H1 (cell line): ENCODE measurements around the gene TMPRSS4. TPM values are rescaled to one million over a fixed set of nuclear protein-coding genes. Genes with fewer than 3 reads are reported as not detected.

ENCODE experiments used
- CTCF ChIA-PET: fragments of 300-600 bp; sonication (Branson Sonifier 250); formaldehyde crosslinking; loops from one replicate; lab custom pipeline; 2021; ENCODE audit not compliant: partially characterized antibody; lab: Charles Lee
- POLR2A ChIA-PET: fragments of 300-600 bp; sonication (Branson Sonifier 250); formaldehyde crosslinking; loops from one replicate; lab custom pipeline; 2021; ENCODE audit warnings: inconsistent platforms; ENCODE audit not compliant: partially characterized antibody; lab: Charles Lee
- DNase-seq, 2 experiments: peaks; one replicate each; pipeline versions ENCODE4 v3.0.0 to v3.0.0-alpha.2; 2010 to 2022; ENCODE audit warnings: low spot score in 2 of 2, low read depth in 1 of 2, mixed read lengths in 1 of 2
- FAIRE-seq: peaks from 2 replicates; lab custom pipeline; 2011; peaks lifted over from hg19 to GRCh38; lab: Jason Lieb, UNC
- H2AFZ ChIP-seq: 2 replicates; pipeline ENCODE4 v1.8.1; 2012; ENCODE audit warnings: low read length, inconsistent platforms
- H2AK5ac ChIP-seq: 2 replicates; pipeline ENCODE4 v1.6.1; 2013; ENCODE audit warnings: low read depth, low read length
- H2BK120ac ChIP-seq: replicated peaks from 2 replicates; pipeline ENCODE3; 2013; ENCODE audit warnings: low read depth, low read length, inconsistent platforms
- H2BK12ac ChIP-seq: 2 replicates; pipeline ENCODE4 v1.6.1; 2013; ENCODE audit warnings: low read depth, low read length
- H2BK15ac ChIP-seq: 2 replicates; pipeline ENCODE4 v1.6.1; 2013; ENCODE audit warnings: low read length
- H2BK20ac ChIP-seq: 2 replicates; pipeline ENCODE4 v1.6.1; 2013; ENCODE audit warnings: low read length
- H2BK5ac ChIP-seq: 2 replicates; pipeline ENCODE4 v1.6.1; 2013; ENCODE audit warnings: low read depth, low read length
- H3K14ac ChIP-seq: 2 replicates; pipeline ENCODE4 v1.6.1; 2013; ENCODE audit warnings: inconsistent platforms; ENCODE audit not compliant: insufficient read length
- H3K18ac ChIP-seq: 2 replicates; pipeline ENCODE4 v1.6.1; 2013; ENCODE audit warnings: low read length; ENCODE audit errors: extremely low read depth
- H3K23ac ChIP-seq: 2 replicates; pipeline ENCODE4 v1.6.1; 2013; ENCODE audit warnings: inconsistent platforms; ENCODE audit not compliant: insufficient read length
- H3K23me2 ChIP-seq: 2 replicates; pipeline ENCODE4 v1.6.1; 2013; ENCODE audit warnings: low read depth, low read length
- H3K27ac ChIP-seq: 2 replicates; pipeline ENCODE4 v1.6.1; 2011; ENCODE audit warnings: low read depth, low read length, inconsistent platforms
- H3K27me3 ChIP-seq, 4 experiments: replicated peaks in 1 of 4; 1 replicate in 1 of 4; 2 replicates in 3 of 4; pipeline versions ENCODE4 v1.6.1 to v1.8.1; 2011 to 2013; ENCODE audit warnings: low read length in 3 of 4, mild to moderate bottlenecking in 3 of 4, inconsistent platforms in 2 of 4, mixed read lengths in 2 of 4, moderate library complexity in 1 of 4; ENCODE audit not compliant: control insufficient read depth in 3 of 4, insufficient read depth in 3 of 4; ENCODE audit errors: extremely low read depth in 1 of 4
- H3K36me3 ChIP-seq, 4 experiments: 2 replicates each; pipeline versions ENCODE4 v1.6.1 to v1.8.1; 2011 to 2013; ENCODE audit warnings: mild to moderate bottlenecking in 4 of 4, low read length in 3 of 4, moderate library complexity in 2 of 4, control low read depth in 1 of 4, inconsistent platforms in 1 of 4; ENCODE audit not compliant: insufficient read depth in 4 of 4, control insufficient read depth in 2 of 4
- H3K4ac ChIP-seq: replicated peaks from 2 replicates; pipeline ENCODE3; 2013; ENCODE audit warnings: low read length, low read depth, mixed read lengths, inconsistent platforms; ENCODE audit not compliant: insufficient read length
- H3K4me1 ChIP-seq, 4 experiments: replicated peaks in 1 of 4; 1 replicate in 1 of 4; 2 replicates in 3 of 4; pipeline versions ENCODE4 v1.6.1 to v1.8.1; 2011 to 2013; ENCODE audit warnings: low read length in 3 of 4, inconsistent platforms in 2 of 4, mixed read lengths in 1 of 4; ENCODE audit not compliant: insufficient read depth in 4 of 4, control insufficient read depth in 3 of 4
- H3K4me2 ChIP-seq, 2 experiments: 2 replicates each; pipeline versions ENCODE4 v1.6.1 to v1.8.1; 2011 to 2013; ENCODE audit warnings: low read depth in 2 of 2, low read length in 2 of 2, control low read depth in 1 of 2, inconsistent platforms in 1 of 2, mild to moderate bottlenecking in 1 of 2; ENCODE audit not compliant: insufficient read depth in 1 of 2
- H3K4me3 ChIP-seq, 4 experiments: fragments of 200-600, 300-600 bp in 1 of 4; sonication (generic), shearing (Covaris generic), sonication (Bioruptor Twin) in 1 of 4; 2 replicates each; pipeline versions ENCODE4 v1.5.1 to v1.8.1; 2011 to 2016; ENCODE audit warnings: low read length in 4 of 4, low read depth in 3 of 4, control low read depth in 2 of 4, inconsistent platforms in 2 of 4, mild to moderate bottlenecking in 2 of 4, mixed read lengths in 1 of 4, moderate library complexity in 1 of 4; ENCODE audit not compliant: insufficient read depth in 2 of 4; ENCODE audit errors: extremely low read depth in 1 of 4
- H3K56ac ChIP-seq: replicated peaks from 2 replicates; pipeline ENCODE3; 2013; ENCODE audit warnings: low read depth, mild to moderate bottlenecking, mixed read lengths, low read length, inconsistent platforms; ENCODE audit not compliant: insufficient read length
- H3K79me1 ChIP-seq: 2 replicates; pipeline ENCODE4 v1.6.1; 2013; ENCODE audit warnings: low read depth, low read length, control low read depth
- H3K79me2 ChIP-seq, 2 experiments: 2 replicates each; pipeline versions ENCODE4 v1.6.1 to v1.8.1; 2012 to 2013; ENCODE audit warnings: low read length in 2 of 2, mild to moderate bottlenecking in 2 of 2, inconsistent platforms in 1 of 2; ENCODE audit not compliant: insufficient read depth in 2 of 2, control insufficient read depth in 1 of 2
- H3K9ac ChIP-seq, 4 experiments: replicated peaks in 1 of 4; 1 replicate in 1 of 4; 2 replicates in 3 of 4; pipeline versions ENCODE4 v1.6.1 to v1.8.1; 2011 to 2013; ENCODE audit warnings: low read depth in 3 of 4, low read length in 3 of 4, control low read depth in 2 of 4, mild to moderate bottlenecking in 2 of 4, moderate library complexity in 2 of 4, inconsistent platforms in 1 of 4; ENCODE audit errors: extremely low read depth in 1 of 4
- H3K9me3 ChIP-seq, 2 experiments: 2 replicates each; pipeline versions ENCODE4 v1.6.1 to v1.8.1; 2012 to 2013; ENCODE audit warnings: mild to moderate bottlenecking in 2 of 2, moderate library complexity in 2 of 2, control low read depth in 1 of 2, inconsistent platforms in 1 of 2, low read depth in 1 of 2, low read length in 1 of 2, mixed read lengths in 1 of 2; ENCODE audit not compliant: insufficient read depth in 2 of 2
- H4K20me1 ChIP-seq, 2 experiments: replicated peaks in 1 of 2; 2 replicates each; pipeline versions ENCODE3 to v1.8.1; 2011 to 2013; ENCODE audit warnings: inconsistent platforms in 2 of 2, low read length in 2 of 2, mild to moderate bottlenecking in 1 of 2; ENCODE audit not compliant: insufficient read depth in 2 of 2, control insufficient read depth in 1 of 2
- H4K5ac ChIP-seq: 2 replicates; pipeline ENCODE4 v1.6.1; 2013; ENCODE audit warnings: low read length, low read depth, mixed read lengths, inconsistent platforms; ENCODE audit not compliant: insufficient read length
- H4K8ac ChIP-seq: 2 replicates; pipeline ENCODE4 v1.8.0; 2013; ENCODE audit warnings: mild to moderate bottlenecking, moderate library complexity, low read length, inconsistent platforms; ENCODE audit not compliant: insufficient read depth; ENCODE audit errors: extremely low read depth
- H4K91ac ChIP-seq: replicated peaks from 2 replicates; pipeline ENCODE3; 2013; ENCODE audit warnings: low read length, mixed read lengths, inconsistent platforms; ENCODE audit not compliant: insufficient read length
- SRF ChIP-seq: IDR thresholded peaks from 2 replicates; pipeline ENCODE4 v1.6.1; 2011; ENCODE audit warnings: mild to moderate bottlenecking, low read depth, low read length, moderate library complexity
- WGBS, 2 experiments: shearing (Covaris generic) in 1 of 2; methylation state at CpG; one replicate each; pipeline versions ENCODE4 v1.1.6 to v1.1.7; 2013 to 2015; ENCODE audit warnings: low lambda C conversion rate in 2 of 2, mixed read lengths in 2 of 2, inconsistent platforms in 1 of 2, low coverage in 1 of 2, missing lambda C conversion rate in 1 of 2; ENCODE audit not compliant: insufficient replicate concordance in 2 of 2, insufficient coverage in 1 of 2, insufficient read length in 1 of 2; ENCODE audit errors: extremely low coverage in 1 of 2, missing lambda C conversion rate in 1 of 2; 5-methylcytosine and 5-hydroxymethylcytosine counted together
- polyA plus RNA-seq, 7 experiments: library from polyadenylated mRNA; depleted of rRNA in 3 of 7; stranded (reverse) in 5 of 7; unstranded in 2 of 7; fragments of >200 nt in 5 of 7; fragments of 200-250 nt in 2 of 7; gene quantifications; 1 replicate in 5 of 7; 2 replicates in 1 of 7; 4 replicates in 1 of 7; pipeline versions ENCODE4 v1.2.1 to v1.2.3, GENCODE V29; 2011 to 2013; ENCODE audit warnings: missing spikeins in 2 of 7, mixed read lengths in 2 of 7
- total RNA-seq: library from RNA; stranded (reverse); fragmentation: NEBNext Ultra II Directional; extraction: Animal tissue kit (Norgen Biotek cat#: 25700); gene quantifications from 2 replicates; pipeline ENCODE4 v1.2.1, GENCODE V29; 2021

TMPRSS4 gene
- total and polyA plus RNA-seq, 2 of the 8 experiments (the other 6 are each of a cell fraction or from before 2014, with no cell fraction given), result 0.11 to 0.58 TPM

GRCh38 chr11:118098996-118099837 lies 22.3 kb downstream of the TMPRSS4 start:
- Histone ChIP-seq H3K14ac (no peak overlapping the region), H3K27me3 (no peaks in the 10 kb centered on the region; a peak in 1 of 7 replicates), H4K8ac (no peak overlapping the region), H4K91ac (no peak overlapping the region), H3K4ac (no peak overlapping the region), H3K18ac (no peak overlapping the region), H3K79me1 (no peaks in the 10 kb centered on the region), H2BK5ac (no peak overlapping the region; the same call in 1 of the 2 replicates), H3K56ac (no peak overlapping the region), H2BK15ac (no peak overlapping the region), H2AK5ac (no peak overlapping the region), H2AFZ (0 out of 2 replicates have a peak overlapping the region, but pooled peaks have one; percentile 40), H4K20me1 (no peaks in the 10 kb centered on the region), H3K36me3 (no peaks in the 10 kb centered on the region), H2BK12ac (no peak overlapping the region), H4K5ac (no peak overlapping the region), H3K9ac (no peak overlapping the region), H3K23me2 (no peaks in the 10 kb centered on the region), H3K27ac (no peak overlapping the region), H2BK20ac (no peak overlapping the region), H3K4me2 (peak overlapping the region; percentile 34 to 48; a peak in 1 of 4 replicates), H3K9me3 (no peaks in the 10 kb centered on the region), H3K79me2 (no peaks in the 10 kb centered on the region), H2BK120ac (no peak overlapping the region), H3K23ac (no peak overlapping the region), H3K4me1 (peaks cover 0 to 13% (median 8%) of the 10 kb centered on the region in 4 experiments; a peak in 6 of 7 replicates), H3K4me3 (no peak overlapping the region)
- no peak for FAIRE-seq
- WGBS, 2 experiments, result 63% methylated on average over 6 of the region's 11 CpGs; no CpG with 5 or more reads in 1 of the 2 experiments
- DNase-seq, result peak in 1 of 2 experiments; percentile 57
- POLR2A ChIA-PET, result no interaction called here
- TF ChIP-seq SRF, result no peak
- CTCF ChIA-PET, result interaction anchor here (0.6 kb wide), 1 partner anchor 8 kb away, joined by 3 read pairs; no protein-coding TSS in a partner anchor
